ENCODE measurements around the gene WASF3.
A peak's percentile ranks its signal among the peaks of the same experiment; 100 is the strongest.

Gene WASF3, protein sequence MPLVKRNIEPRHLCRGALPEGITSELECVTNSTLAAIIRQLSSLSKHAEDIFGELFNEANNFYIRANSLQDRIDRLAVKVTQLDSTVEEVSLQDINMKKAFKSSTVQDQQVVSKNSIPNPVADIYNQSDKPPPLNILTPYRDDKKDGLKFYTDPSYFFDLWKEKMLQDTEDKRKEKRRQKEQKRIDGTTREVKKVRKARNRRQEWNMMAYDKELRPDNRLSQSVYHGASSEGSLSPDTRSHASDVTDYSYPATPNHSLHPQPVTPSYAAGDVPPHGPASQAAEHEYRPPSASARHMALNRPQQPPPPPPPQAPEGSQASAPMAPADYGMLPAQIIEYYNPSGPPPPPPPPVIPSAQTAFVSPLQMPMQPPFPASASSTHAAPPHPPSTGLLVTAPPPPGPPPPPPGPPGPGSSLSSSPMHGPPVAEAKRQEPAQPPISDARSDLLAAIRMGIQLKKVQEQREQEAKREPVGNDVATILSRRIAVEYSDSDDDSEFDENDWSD

DNA sequence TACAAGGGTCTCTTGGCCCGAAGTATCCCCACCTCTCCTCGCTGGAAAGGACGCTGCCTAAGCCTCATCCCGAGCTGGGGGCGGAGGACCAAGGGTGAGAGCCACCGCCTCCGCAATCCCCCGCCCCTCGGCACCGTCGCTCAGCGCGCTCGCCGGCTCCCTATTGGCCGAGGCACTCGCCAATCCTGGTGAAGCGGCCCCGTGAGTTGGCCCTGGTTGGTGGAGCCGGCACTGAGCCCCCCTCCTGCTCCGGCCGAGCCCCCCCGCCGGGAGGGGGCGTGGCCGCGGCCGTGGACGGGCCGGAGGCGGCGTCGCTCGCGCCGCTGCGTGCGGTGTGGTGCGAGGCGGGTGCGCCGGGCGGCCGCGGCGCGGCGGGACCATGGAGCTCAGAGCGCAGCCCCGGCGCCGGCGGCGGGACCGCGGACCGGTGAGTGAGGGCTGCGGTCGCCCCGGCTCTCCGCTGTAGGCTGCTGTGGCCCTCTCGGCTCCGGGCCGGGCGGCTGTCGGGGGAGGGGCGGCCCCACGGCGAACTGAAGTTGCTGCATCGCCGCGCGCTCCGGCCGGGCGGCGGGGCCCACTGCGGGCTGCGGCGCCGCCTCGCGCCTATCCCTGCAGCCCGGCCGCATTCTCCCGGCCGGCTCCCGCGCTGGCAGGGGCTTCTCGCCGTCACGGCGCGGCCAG is at the start of gene WASF3:
Gene WASF3, plus strand, starts transcription at position 291 of the 681 bp plus-strand sequence. CDS start 84,588 bp downstream, outside the sequence.
- Histone ChIP-seq H3K9me3 (ENCODE audit: control insufficient read depth in 5 of 5, low read length in 5 of 5) (no peaks in the 10 kb centered on the region), H3K36me3 (ENCODE audit: control insufficient read depth in 5 of 5, insufficient read depth in 5 of 5, low read length in 5 of 5) (no peaks in the 10 kb centered on the region), H3K4me1 (ENCODE audit: control insufficient read depth in 5 of 5, insufficient read depth in 5 of 5, low read length in 5 of 5) (peaks cover 4 to 37% (median 34%) of the 10 kb centered on the region in 5 donors), H3K9ac (ENCODE audit: low read length in 5 of 5) (peak within 1 kb of the TSS in 4 of 5 donors; percentile 41 to 72 (median 56)), H3K27me3 (ENCODE audit: control insufficient read depth in 5 of 5, insufficient read depth in 4 of 5, low read length in 5 of 5) (peaks cover 0 to 2% (median 0%) of the 10 kb centered on the region in 5 donors), H3K27ac (ENCODE audit: low read depth, low read length) (no peak within 1 kb of the TSS), H3K4me3 (ENCODE audit: low read depth in 1 of 5, low read length in 5 of 5) (peak within 1 kb of the TSS; percentile 70 to 86 (median 75))

DNA sequence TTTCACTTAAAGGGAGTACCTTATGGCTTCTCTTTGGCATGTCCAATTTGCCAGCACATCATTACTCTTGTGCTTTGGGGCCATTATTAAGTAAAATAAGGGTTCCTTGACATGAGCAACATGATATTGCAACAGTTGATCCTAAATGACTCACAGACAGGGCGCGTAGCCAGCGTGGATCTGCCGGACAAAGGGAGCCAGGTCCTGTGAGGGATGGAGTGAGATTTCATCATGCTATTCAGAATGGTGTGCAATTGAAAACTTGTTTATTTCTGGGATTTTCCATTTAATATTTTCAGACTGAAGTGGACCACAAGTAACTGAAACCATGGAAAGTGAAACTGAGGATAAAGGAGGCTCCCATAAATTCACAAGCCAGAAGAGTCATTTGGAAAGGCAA is 48.6 kb upstream of the WASF3 start:
- Histone ChIP-seq H3K27ac (ENCODE audit: low read depth, low read length) (peak overlapping the region; percentile 79), H3K4me1 (ENCODE audit: control insufficient read depth in 5 of 5, insufficient read depth in 5 of 5, low read length in 5 of 5) (peaks cover 0 to 13% (median 3%) of the 10 kb centered on the region in 5 donors), H3K27me3 (ENCODE audit: control insufficient read depth in 5 of 5, insufficient read depth in 4 of 5, low read length in 5 of 5) (no peaks in the 10 kb centered on the region), H3K4me3 (ENCODE audit: low read depth in 1 of 5, low read length in 5 of 5) (peak overlapping the region in 1 of 5 donors; percentile 15), H3K36me3 (ENCODE audit: control insufficient read depth in 5 of 5, insufficient read depth in 5 of 5, low read length in 5 of 5) (no peaks in the 10 kb centered on the region), H3K9ac (ENCODE audit: low read length in 5 of 5) (peak overlapping the region in 1 of 5 donors; percentile 50), H3K9me3 (ENCODE audit: control insufficient read depth in 5 of 5, low read length in 5 of 5) (peaks cover 0 to 2% (median 0%) of the 10 kb centered on the region in 5 donors)

DNA sequence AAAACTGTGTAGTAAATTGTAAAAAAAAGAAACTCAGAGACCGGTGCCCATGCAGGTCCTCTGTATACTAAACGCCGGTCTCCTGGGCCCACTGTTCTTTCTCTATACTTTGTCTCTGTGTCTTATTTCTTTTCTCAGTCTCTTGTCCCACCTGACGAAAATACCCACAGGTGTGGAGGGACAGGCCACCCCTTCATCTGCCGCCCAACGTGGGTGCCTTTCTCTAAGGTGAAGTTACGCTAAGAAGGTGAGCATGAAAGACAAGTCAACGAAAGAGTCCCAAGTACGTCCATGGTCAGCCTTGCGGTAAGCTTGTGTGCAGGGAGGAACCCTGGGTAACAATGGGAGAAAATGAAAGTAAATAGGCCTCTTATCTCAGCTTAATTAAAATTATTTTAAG is 48.0 kb upstream of the WASF3 start:
- Histone ChIP-seq H3K4me3 (ENCODE audit: low read depth in 1 of 5, low read length in 5 of 5) (no peak overlapping the region), H3K9ac (ENCODE audit: low read length in 5 of 5) (no peak overlapping the region), H3K27ac (ENCODE audit: low read depth, low read length) (peak overlapping the region; percentile 79), H3K36me3 (ENCODE audit: control insufficient read depth in 5 of 5, insufficient read depth in 5 of 5, low read length in 5 of 5) (no peaks in the 10 kb centered on the region), H3K27me3 (ENCODE audit: control insufficient read depth in 5 of 5, insufficient read depth in 4 of 5, low read length in 5 of 5) (no peaks in the 10 kb centered on the region), H3K4me1 (ENCODE audit: control insufficient read depth in 5 of 5, insufficient read depth in 5 of 5, low read length in 5 of 5) (peaks cover 0 to 13% (median 3%) of the 10 kb centered on the region in 5 donors), H3K9me3 (ENCODE audit: control insufficient read depth in 5 of 5, low read length in 5 of 5) (peaks cover 0 to 2% (median 0%) of the 10 kb centered on the region in 5 donors)

DNA sequence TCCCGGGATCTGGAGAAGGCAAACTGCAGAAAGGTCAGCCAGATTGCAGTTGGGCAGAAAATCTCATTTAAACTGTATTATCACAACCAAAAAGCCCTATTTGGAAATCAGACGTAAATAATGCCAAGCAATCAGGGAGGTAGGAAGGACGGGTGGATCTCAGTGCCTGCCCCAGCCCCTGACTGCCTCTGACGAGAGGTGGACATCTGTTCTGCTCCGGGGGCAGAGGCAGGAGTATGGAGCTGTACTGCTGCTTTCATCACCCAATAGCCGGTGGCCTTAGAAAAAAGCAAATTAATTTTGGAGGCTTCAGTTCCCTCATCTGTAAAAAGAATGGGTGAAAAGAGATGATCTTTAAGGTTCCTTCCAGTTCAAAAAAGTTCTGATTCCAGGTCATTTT is 43.6 kb upstream of the WASF3 start:
- Histone ChIP-seq H3K27ac (ENCODE audit: low read depth, low read length) (no peak overlapping the region), H3K4me1 (ENCODE audit: control insufficient read depth in 5 of 5, insufficient read depth in 5 of 5, low read length in 5 of 5) (peaks cover 2 to 26% (median 11%) of the 10 kb centered on the region in 5 donors), H3K4me3 (ENCODE audit: low read depth in 1 of 5, low read length in 5 of 5) (no peak overlapping the region), H3K9ac (ENCODE audit: low read length in 5 of 5) (no peak overlapping the region), H3K27me3 (ENCODE audit: control insufficient read depth in 5 of 5, insufficient read depth in 4 of 5, low read length in 5 of 5) (peaks cover 0 to 3% (median 0%) of the 10 kb centered on the region in 5 donors), H3K9me3 (ENCODE audit: control insufficient read depth in 5 of 5, low read length in 5 of 5) (peaks cover 0 to 2% (median 0%) of the 10 kb centered on the region in 5 donors), H3K36me3 (ENCODE audit: control insufficient read depth in 5 of 5, insufficient read depth in 5 of 5, low read length in 5 of 5) (no peaks in the 10 kb centered on the region)

DNA sequence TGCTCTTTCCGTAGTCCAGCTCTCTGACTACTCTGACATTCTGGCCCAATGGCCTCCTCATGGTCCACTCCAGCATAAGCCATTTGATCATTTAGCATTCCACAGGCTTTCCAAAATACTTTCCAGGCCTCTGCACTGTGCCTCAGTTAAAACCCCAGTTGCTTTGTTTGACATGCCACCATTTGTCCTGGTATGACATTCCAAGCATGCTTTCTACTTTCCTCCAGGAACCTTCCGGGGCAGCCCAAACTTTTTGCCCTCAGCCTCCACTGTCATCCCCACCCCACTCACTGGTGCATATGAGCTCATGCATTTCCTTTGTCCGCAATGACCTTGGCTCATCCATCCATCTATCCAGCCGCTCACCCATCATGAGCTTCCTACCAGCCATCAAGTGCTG is 41.8 kb upstream of the WASF3 start:
- no peak overlapping the region for H3K27ac ChIP-seq (ENCODE audit: low read depth, low read length)
- H3K9ac ChIP-seq (ENCODE audit: low read length in 5 of 5): no peak overlapping the region
- H3K9me3 ChIP-seq (ENCODE audit: control insufficient read depth in 5 of 5, low read length in 5 of 5): peaks cover 0 to 2% (median 1%) of the 10 kb centered on the region in 5 donors
- H3K4me3 ChIP-seq (ENCODE audit: low read depth in 1 of 5, low read length in 5 of 5): no peak overlapping the region
- H3K4me1 ChIP-seq (ENCODE audit: control insufficient read depth in 5 of 5, insufficient read depth in 5 of 5, low read length in 5 of 5): peaks cover 0 to 28% (median 15%) of the 10 kb centered on the region in 5 donors
- H3K27me3 ChIP-seq (ENCODE audit: control insufficient read depth in 5 of 5, insufficient read depth in 4 of 5, low read length in 5 of 5): peaks cover 0 to 3% (median 0%) of the 10 kb centered on the region in 5 donors
- no peaks in the 10 kb centered on the region for H3K36me3 ChIP-seq (ENCODE audit: control insufficient read depth in 5 of 5, insufficient read depth in 5 of 5, low read length in 5 of 5)

DNA sequence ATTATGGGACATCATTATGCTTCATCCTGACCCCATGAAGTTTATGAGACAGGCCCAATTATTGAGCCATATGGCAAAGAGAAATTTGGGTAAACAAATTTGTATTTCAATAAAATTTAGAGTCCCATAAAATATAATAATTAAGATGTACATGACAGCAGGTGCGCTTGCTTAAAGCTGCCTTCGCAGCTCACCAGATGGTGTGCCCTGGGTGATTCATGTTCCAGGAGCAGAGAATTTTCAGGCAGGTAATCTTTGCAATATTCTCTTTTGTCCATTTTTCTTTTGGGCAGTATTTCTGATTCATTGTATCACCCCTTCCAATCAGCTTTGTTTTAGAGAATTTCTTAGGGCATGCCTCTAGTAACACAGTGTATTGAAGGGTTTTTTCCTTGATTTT is 39.5 kb upstream of the WASF3 start:
- Histone ChIP-seq H3K27ac (ENCODE audit: low read depth, low read length) (no peak overlapping the region), H3K4me1 (ENCODE audit: control insufficient read depth in 5 of 5, insufficient read depth in 5 of 5, low read length in 5 of 5) (peaks cover 0 to 28% (median 15%) of the 10 kb centered on the region in 5 donors), H3K27me3 (ENCODE audit: control insufficient read depth in 5 of 5, insufficient read depth in 4 of 5, low read length in 5 of 5) (peaks cover 0 to 3% (median 0%) of the 10 kb centered on the region in 5 donors), H3K9me3 (ENCODE audit: control insufficient read depth in 5 of 5, low read length in 5 of 5) (peaks cover 0 to 6% (median 5%) of the 10 kb centered on the region in 5 donors), H3K36me3 (ENCODE audit: control insufficient read depth in 5 of 5, insufficient read depth in 5 of 5, low read length in 5 of 5) (no peaks in the 10 kb centered on the region), H3K4me3 (ENCODE audit: low read depth in 1 of 5, low read length in 5 of 5) (no peak overlapping the region), H3K9ac (ENCODE audit: low read length in 5 of 5) (no peak overlapping the region)

DNA sequence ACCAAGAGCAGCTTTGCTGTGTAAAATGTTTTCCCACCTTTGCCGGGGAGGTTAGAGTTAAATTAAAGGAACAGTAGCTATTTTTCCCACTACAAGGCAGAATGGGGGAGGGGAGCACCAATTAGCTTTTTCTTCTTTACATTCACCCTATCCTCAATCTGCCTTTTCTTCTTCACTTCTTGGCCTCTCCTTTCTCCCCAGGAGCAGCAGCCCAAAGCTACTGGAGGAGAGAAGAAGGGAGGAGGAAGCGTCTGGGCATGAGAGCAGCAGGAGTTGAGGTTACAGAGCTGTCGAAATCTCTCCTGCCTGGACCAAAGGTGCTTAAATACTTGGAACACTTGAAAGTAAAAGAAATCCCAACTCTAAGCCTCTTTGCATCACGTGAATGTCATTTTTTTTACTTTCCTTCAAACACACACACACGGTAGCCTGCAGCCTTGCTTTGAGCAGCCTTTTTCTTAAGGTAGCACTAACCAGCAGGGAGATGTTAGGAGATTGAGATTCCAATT is 39.0 kb upstream of the WASF3 start:
- Histone ChIP-seq H3K36me3 (ENCODE audit: control insufficient read depth in 5 of 5, insufficient read depth in 5 of 5, low read length in 5 of 5) (no peaks in the 10 kb centered on the region), H3K9ac (ENCODE audit: low read length in 5 of 5) (no peak overlapping the region), H3K9me3 (ENCODE audit: control insufficient read depth in 5 of 5, low read length in 5 of 5) (peaks cover 0 to 6% (median 5%) of the 10 kb centered on the region in 5 donors)

DNA sequence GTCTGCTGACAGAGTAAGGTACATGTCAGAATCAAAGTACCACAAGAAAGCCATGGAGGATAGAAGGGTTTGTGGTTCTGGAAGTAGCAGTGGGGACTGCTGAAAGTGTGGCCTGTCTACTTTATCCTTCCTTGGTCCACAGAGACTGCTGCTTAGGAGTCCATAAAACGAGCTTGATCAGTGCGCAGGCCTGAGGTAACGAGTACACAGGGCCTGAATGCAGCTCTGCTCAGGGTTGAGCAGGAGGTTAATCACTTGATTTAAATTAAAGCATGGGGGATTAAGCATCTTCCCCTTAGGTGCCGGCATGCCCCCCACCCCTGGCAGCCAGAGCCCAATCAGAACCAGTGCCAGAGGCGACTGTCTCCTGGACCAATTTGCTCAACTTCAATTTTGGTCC is 34.9 kb upstream of the WASF3 start:
- Histone ChIP-seq H3K27me3 (ENCODE audit: control insufficient read depth in 5 of 5, insufficient read depth in 4 of 5, low read length in 5 of 5) (no peaks in the 10 kb centered on the region), H3K4me3 (ENCODE audit: low read depth in 1 of 5, low read length in 5 of 5) (no peak overlapping the region), H3K27ac (ENCODE audit: low read depth, low read length) (no peak overlapping the region), H3K4me1 (ENCODE audit: control insufficient read depth in 5 of 5, insufficient read depth in 5 of 5, low read length in 5 of 5) (peaks cover 0 to 23% (median 11%) of the 10 kb centered on the region in 5 donors), H3K36me3 (ENCODE audit: control insufficient read depth in 5 of 5, insufficient read depth in 5 of 5, low read length in 5 of 5) (no peaks in the 10 kb centered on the region), H3K9me3 (ENCODE audit: control insufficient read depth in 5 of 5, low read length in 5 of 5) (peaks cover 0 to 6% (median 5%) of the 10 kb centered on the region in 5 donors), H3K9ac (ENCODE audit: low read length in 5 of 5) (no peak overlapping the region)

More for the DNA sequence above, 39.0 kb upstream of the WASF3 start:
- no peak overlapping the region for H3K27ac ChIP-seq (ENCODE audit: low read depth, low read length)
- peaks cover 0 to 3% (median 0%) of the 10 kb centered on the region in 5 donors for H3K27me3 ChIP-seq (ENCODE audit: control insufficient read depth in 5 of 5, insufficient read depth in 4 of 5, low read length in 5 of 5)
- H3K4me3 ChIP-seq (ENCODE audit: low read depth in 1 of 5, low read length in 5 of 5): no peak overlapping the region
- peaks cover 0 to 28% (median 15%) of the 10 kb centered on the region in 5 donors for H3K4me1 ChIP-seq (ENCODE audit: control insufficient read depth in 5 of 5, insufficient read depth in 5 of 5, low read length in 5 of 5)

DNA sequence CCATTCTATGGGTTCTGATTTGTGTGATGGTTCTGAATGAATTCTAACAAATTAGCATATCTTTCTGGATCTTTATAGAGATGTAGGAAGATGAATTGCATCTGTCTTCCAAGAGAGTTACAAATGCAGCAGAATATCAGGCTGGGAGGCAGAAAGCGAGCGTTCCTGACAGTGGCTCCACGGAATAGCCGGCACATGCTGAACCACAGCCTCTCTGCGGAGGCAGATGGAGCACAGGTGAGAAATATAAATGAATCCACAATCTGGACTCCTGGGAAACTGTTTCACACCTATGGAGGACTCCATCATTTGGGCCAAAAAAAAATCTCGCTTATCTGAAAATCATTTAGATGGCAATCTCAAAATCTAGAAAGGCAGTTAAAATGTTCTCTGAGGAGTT is 34.5 kb upstream of the WASF3 start:
- Histone ChIP-seq H3K4me3 (ENCODE audit: low read depth in 1 of 5, low read length in 5 of 5) (no peak overlapping the region), H3K4me1 (ENCODE audit: control insufficient read depth in 5 of 5, insufficient read depth in 5 of 5, low read length in 5 of 5) (peaks cover 0 to 25% (median 11%) of the 10 kb centered on the region in 5 donors), H3K27ac (ENCODE audit: low read depth, low read length) (no peak overlapping the region), H3K9ac (ENCODE audit: low read length in 5 of 5) (no peak overlapping the region), H3K9me3 (ENCODE audit: control insufficient read depth in 5 of 5, low read length in 5 of 5) (peaks cover 0 to 6% (median 5%) of the 10 kb centered on the region in 5 donors), H3K36me3 (ENCODE audit: control insufficient read depth in 5 of 5, insufficient read depth in 5 of 5, low read length in 5 of 5) (no peaks in the 10 kb centered on the region), H3K27me3 (ENCODE audit: control insufficient read depth in 5 of 5, insufficient read depth in 4 of 5, low read length in 5 of 5) (no peaks in the 10 kb centered on the region)

Data from subcutaneous abdominal adipose tissue (tissue), 5 donors.